ENCODE measurements around the gene PTS.

Gene PTS

DNA sequence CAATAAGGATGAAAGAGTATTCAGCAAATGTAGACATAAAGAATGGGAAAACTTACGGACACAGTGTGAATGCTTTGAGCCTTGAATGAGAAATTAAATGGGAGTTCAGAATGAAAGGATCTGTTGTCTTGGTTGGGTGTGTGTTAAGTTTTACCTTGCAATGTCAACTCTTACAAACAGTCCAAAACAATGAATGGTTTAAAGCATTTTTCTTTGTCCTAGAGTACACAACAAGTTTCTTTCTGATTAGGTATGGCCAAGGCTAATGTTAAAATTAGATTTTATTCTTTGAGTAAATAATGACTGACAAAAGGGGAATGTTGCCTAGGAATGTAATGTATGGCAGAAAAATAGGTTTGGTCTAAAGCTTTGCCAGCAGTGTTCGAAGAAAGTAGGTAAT lies 2.5 kb downstream of the PTS start:
- TF ChIP-seq YY1 (IDR thresholded peaks at IDR 0.05; ENCODE audit: insufficient read depth, insufficient read length): no peak
- no peak for TF ChIP-seq SUZ12 (IDR thresholded peaks at IDR 0.05; ENCODE audit: extremely low read depth, insufficient read depth, insufficient read length)
- TF ChIP-seq ZNF274 (IDR thresholded peaks at IDR 0.05; ENCODE audit: low read depth, low read length): no peak
- Histone ChIP-seq H3K9me3 (ENCODE audit: insufficient read depth, low read length) (no peaks in the 10 kb centered on the region), H3K9ac (ENCODE audit: insufficient read length, low read depth) (no peak overlapping the region), H3K27me3 (ENCODE audit: insufficient read depth, insufficient read length) (no peaks in the 10 kb centered on the region), H3K4me1 (ENCODE audit: insufficient read depth, insufficient read length) (no peaks in the 10 kb centered on the region), H3K36me3 (ENCODE audit: insufficient read depth, insufficient read length, low read length) (peaks cover 49% of the 10 kb centered on the region), H3K4me3 (ENCODE audit: insufficient read length, low read depth) (no peak overlapping the region)
- DNase-seq (ENCODE audit: low read depth, low spot score): no peak

DNA sequence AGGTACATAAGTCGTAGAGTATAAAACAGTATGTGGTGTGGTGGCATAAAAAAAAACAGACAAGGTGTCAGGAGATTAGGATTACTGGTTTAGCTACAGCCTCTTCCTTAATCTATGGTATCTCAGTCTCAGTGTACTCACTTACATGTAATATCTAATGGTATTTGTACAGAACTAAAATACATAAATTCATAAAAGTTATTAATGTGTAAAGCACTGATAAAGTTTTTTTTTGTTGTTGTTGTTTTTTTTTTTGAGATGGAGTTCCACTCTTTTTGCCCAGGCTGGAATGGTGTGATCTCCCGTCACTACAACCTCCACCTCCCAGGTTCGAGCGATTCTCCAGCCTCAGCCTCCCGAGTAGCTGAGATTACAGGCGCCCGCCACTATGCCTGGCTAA lies 2.9 kb downstream of the PTS start:
- Histone ChIP-seq H3K9me3 (ENCODE audit: insufficient read depth, low read length) (no peaks in the 10 kb centered on the region), H3K27me3 (ENCODE audit: insufficient read depth, insufficient read length) (no peaks in the 10 kb centered on the region), H3K36me3 (ENCODE audit: insufficient read depth, insufficient read length, low read length) (peaks cover 53% of the 10 kb centered on the region), H3K9ac (ENCODE audit: insufficient read length, low read depth) (no peak overlapping the region), H3K4me1 (ENCODE audit: insufficient read depth, insufficient read length) (no peaks in the 10 kb centered on the region), H3K4me3 (ENCODE audit: insufficient read length, low read depth) (no peak overlapping the region)
- no peak for DNase-seq (ENCODE audit: low read depth, low spot score)
- TF ChIP-seq ZNF274 (IDR thresholded peaks at IDR 0.05; ENCODE audit: low read depth, low read length) (no peak), YY1 (IDR thresholded peaks at IDR 0.05; ENCODE audit: insufficient read depth, insufficient read length) (no peak), SUZ12 (IDR thresholded peaks at IDR 0.05; ENCODE audit: extremely low read depth, insufficient read depth, insufficient read length) (no peak)

DNA sequence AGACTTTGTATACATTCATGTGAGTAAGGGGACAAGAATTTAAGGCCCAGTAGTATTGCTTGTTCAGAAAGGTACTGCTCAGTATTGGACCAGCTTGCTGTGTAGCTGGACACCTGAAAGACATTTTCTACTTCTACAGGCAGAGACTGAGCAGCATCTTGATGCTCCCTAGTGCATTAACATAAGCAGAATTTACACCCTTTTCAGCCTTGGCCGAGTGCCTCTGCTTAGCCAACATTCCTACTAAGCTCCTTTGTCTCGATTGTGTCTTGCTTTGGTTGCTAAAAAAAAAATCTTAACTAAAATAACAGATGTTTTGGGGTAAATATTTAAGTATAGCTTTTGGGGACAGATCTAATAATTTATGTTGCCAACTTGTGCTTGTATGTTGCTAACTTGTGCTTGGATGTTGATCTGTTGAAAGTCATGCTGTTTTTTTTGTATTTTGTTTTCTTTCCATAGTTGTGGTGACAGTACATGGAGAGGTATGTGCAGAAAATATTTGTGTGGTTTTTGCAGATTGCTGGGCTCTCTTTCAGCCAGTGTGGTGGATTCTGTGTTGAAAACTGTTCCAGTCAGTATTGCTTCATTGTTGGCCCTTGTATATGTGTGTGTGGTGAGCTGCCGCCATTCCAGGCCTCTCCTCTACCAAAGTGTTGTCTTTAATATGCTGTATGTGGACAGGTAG lies 3.7 kb downstream of the PTS start:
- Histone ChIP-seq H3K27me3 (ENCODE audit: insufficient read depth, insufficient read length) (no peaks in the 10 kb centered on the region), H3K9me3 (ENCODE audit: insufficient read depth, low read length) (no peaks in the 10 kb centered on the region), H3K4me3 (ENCODE audit: insufficient read length, low read depth) (no peak overlapping the region), H3K4me1 (ENCODE audit: insufficient read depth, insufficient read length) (no peaks in the 10 kb centered on the region), H3K9ac (ENCODE audit: insufficient read length, low read depth) (no peak overlapping the region), H3K36me3 (ENCODE audit: insufficient read depth, insufficient read length, low read length) (peaks cover 53% of the 10 kb centered on the region)
- TF ChIP-seq YY1 (IDR thresholded peaks at IDR 0.05; ENCODE audit: insufficient read depth, insufficient read length) (no peak), ZNF274 (IDR thresholded peaks at IDR 0.05; ENCODE audit: low read depth, low read length) (no peak), SUZ12 (IDR thresholded peaks at IDR 0.05; ENCODE audit: extremely low read depth, insufficient read depth, insufficient read length) (no peak)
- DNase-seq (ENCODE audit: low read depth, low spot score): no peak

DNA sequence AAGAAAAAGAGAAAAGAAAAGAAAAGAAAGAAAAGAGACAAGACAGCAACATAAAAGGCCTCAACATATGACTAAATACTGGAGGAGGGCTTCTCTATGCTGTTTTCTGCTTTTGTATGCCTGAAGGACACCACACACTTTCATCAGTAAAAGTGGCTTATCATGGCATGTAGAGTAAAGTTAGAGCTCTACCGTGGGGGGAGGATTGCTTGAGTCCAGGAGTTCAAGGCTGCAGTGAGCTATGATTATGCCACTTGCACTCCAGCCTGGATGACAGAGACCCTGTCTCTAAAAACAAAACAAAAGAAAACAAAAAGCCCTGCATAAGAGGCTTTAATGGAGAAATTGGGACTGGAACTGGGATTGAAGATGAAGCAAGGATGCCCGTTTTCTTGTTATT lies 5.7 kb downstream of the PTS start:
- Histone ChIP-seq H3K36me3 (ENCODE audit: insufficient read depth, insufficient read length, low read length) (peaks cover 71% of the 10 kb centered on the region), H3K4me3 (ENCODE audit: insufficient read length, low read depth) (no peak overlapping the region), H3K9me3 (ENCODE audit: insufficient read depth, low read length) (no peaks in the 10 kb centered on the region), H3K9ac (ENCODE audit: insufficient read length, low read depth) (no peak overlapping the region), H3K27me3 (ENCODE audit: insufficient read depth, insufficient read length) (no peaks in the 10 kb centered on the region), H3K4me1 (ENCODE audit: insufficient read depth, insufficient read length) (no peaks in the 10 kb centered on the region)
- no peak for TF ChIP-seq YY1 (IDR thresholded peaks at IDR 0.05; ENCODE audit: insufficient read depth, insufficient read length)
- DNase-seq (ENCODE audit: low read depth, low spot score): no peak

DNA sequence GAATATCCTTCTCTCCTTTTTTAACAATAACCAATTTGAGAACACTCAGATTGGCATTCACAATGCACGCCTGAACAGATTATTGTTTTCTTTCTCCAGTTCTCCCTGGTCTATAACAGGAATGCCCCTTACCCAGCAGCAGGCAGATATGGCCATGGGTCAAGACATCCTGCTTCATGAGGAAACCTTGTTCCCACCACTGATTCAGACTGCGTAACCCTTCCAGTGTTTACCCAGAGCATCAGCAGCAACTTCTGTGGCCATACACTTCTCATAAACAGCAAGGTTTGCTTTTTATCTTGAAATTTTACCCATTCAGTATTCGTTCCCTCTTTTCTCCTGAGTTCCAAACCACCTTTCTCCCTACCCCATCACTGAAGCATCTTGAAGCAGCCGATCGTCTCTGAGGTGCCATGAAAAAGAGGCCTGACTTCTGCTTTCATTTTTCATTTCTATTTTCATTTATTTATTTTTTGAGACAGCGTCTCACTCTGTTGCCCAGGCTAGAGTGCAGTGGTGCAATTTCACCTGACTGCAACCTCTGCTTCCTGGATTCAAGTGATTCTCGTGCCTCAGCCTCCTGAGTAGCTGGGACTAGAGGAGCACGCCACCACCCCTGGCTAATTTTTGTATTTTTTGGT lies 9.6 kb downstream of the PTS start:
- H3K27me3 ChIP-seq (ENCODE audit: insufficient read depth, insufficient read length): no peaks in the 10 kb centered on the region
- H3K36me3 ChIP-seq (ENCODE audit: insufficient read depth, insufficient read length, low read length): peaks cover 57% of the 10 kb centered on the region
- H3K4me3 ChIP-seq (ENCODE audit: insufficient read length, low read depth): no peak overlapping the region
- no peaks in the 10 kb centered on the region for H3K4me1 ChIP-seq (ENCODE audit: insufficient read depth, insufficient read length)
- DNase-seq (ENCODE audit: low read depth, low spot score): no peak
- TF ChIP-seq ZNF274 (IDR thresholded peaks at IDR 0.05; ENCODE audit: low read depth, low read length) (no peak), YY1 (IDR thresholded peaks at IDR 0.05; ENCODE audit: insufficient read depth, insufficient read length) (no peak), SUZ12 (IDR thresholded peaks at IDR 0.05; ENCODE audit: extremely low read depth, insufficient read depth, insufficient read length) (no peak)
- H3K9me3 ChIP-seq (ENCODE audit: insufficient read depth, low read length): no peaks in the 10 kb centered on the region
- H3K9ac ChIP-seq (ENCODE audit: insufficient read length, low read depth): no peak overlapping the region

DNA sequence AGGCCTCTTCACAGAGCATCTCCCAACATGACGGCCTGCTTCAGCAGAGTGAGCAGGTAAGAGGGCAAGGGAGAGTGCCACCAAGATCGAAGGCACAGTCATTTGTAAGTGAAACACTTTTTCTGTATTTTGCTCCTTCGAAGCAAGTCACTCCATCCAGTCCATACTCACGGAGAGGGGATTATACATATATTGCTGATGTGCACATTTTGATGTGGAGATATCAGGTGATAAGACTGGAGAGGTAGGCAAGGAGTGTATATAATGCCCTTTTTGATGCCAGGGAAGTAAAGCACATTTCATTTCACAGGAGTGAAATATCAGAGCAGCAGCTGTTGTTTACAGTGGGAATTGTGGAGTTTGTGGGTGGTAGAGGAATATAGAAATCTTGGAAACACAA lies 11.2 kb downstream of the PTS start:
- no peaks in the 10 kb centered on the region for H3K4me1 ChIP-seq (ENCODE audit: insufficient read depth, insufficient read length)
- no peak overlapping the region for H3K4me3 ChIP-seq (ENCODE audit: insufficient read length, low read depth)
- no peak for DNase-seq (ENCODE audit: low read depth, low spot score)
- TF ChIP-seq YY1 (IDR thresholded peaks at IDR 0.05; ENCODE audit: insufficient read depth, insufficient read length): no peak
- H3K9me3 ChIP-seq (ENCODE audit: insufficient read depth, low read length): no peaks in the 10 kb centered on the region
- H3K36me3 ChIP-seq (ENCODE audit: insufficient read depth, insufficient read length, low read length): peaks cover 48% of the 10 kb centered on the region
- H3K9ac ChIP-seq (ENCODE audit: insufficient read length, low read depth): no peak overlapping the region
- no peaks in the 10 kb centered on the region for H3K27me3 ChIP-seq (ENCODE audit: insufficient read depth, insufficient read length)

DNA sequence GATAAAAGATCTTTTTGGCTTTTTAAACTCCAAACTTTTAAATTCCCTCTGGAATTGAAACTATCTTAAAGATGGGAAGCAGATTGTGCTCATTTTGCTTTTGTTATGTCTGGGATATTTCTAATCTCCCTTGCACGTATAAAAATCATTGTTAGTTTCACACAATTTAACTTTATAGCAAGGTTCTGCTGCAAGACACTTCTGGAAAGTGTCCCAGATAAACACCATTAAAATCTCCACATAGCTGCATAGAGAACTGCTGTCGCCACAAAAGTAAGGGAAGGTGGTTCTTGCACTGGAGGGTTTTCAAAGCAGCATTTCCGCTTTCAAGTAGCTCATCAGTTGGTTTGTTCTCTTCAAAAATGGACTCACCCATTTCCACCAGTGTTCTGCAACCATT lies 11.8 kb downstream of the PTS start:
- no peak for DNase-seq (ENCODE audit: low read depth, low spot score)
- H3K9me3 ChIP-seq (ENCODE audit: insufficient read depth, low read length): no peaks in the 10 kb centered on the region
- TF ChIP-seq YY1 (IDR thresholded peaks at IDR 0.05; ENCODE audit: insufficient read depth, insufficient read length) (no peak), ZNF274 (IDR thresholded peaks at IDR 0.05; ENCODE audit: low read depth, low read length) (no peak), SUZ12 (IDR thresholded peaks at IDR 0.05; ENCODE audit: extremely low read depth, insufficient read depth, insufficient read length) (no peak)

More for the DNA sequence above, 11.8 kb downstream of the PTS start:
- Histone ChIP-seq H3K9ac (ENCODE audit: insufficient read length, low read depth) (no peak overlapping the region), H3K27me3 (ENCODE audit: insufficient read depth, insufficient read length) (no peaks in the 10 kb centered on the region), H3K4me3 (ENCODE audit: insufficient read length, low read depth) (no peak overlapping the region), H3K36me3 (ENCODE audit: insufficient read depth, insufficient read length, low read length) (peaks cover 42% of the 10 kb centered on the region), H3K4me1 (ENCODE audit: insufficient read depth, insufficient read length) (no peaks in the 10 kb centered on the region)
